Mesodermal cell (in vitro differentiated cells): ENCODE results near the gene GJA10.
A peak's percentile ranks its signal among the peaks of the same experiment; 100 is the strongest.
"Not testable (repeated sequence)": the region's sequence is repeated elsewhere in the genome, so short reads cannot be mapped to it uniquely, and the experiment has no call there.

Experiments
- H3K27ac ChIP-seq: 2 replicates; pipeline ENCODE4 v1.7.0; 2013; ENCODE audit warnings: mild to moderate bottlenecking, low read depth, low read length, moderate library complexity; ENCODE audit not compliant: severe bottlenecking
- H3K36me3 ChIP-seq: 2 replicates; pipeline ENCODE4 v1.7.1; 2013; ENCODE audit warnings: mild to moderate bottlenecking, low read length, moderate library complexity; ENCODE audit not compliant: control insufficient read depth, insufficient read depth
- H3K4me1 ChIP-seq: one replicate; pipeline ENCODE4 v1.7.1; 2013; ENCODE audit warnings: mild to moderate bottlenecking, low read length; ENCODE audit not compliant: insufficient read depth, control insufficient read depth, poor library complexity, severe bottlenecking
- H3K4me3 ChIP-seq: 2 replicates; pipeline ENCODE4 v1.7.0; 2013; ENCODE audit warnings: low read length, control low read depth, mild to moderate bottlenecking; ENCODE audit not compliant: insufficient read depth, poor library complexity, severe bottlenecking; ENCODE audit errors: extremely low read depth
- H3K9me3 ChIP-seq: 2 replicates; pipeline ENCODE4 v1.7.1; 2013; ENCODE audit warnings: mild to moderate bottlenecking, low read length, moderate library complexity; ENCODE audit not compliant: control insufficient read depth
- WGBS, 2 experiments: methylation state at CpG; one replicate each; pipeline ENCODE4 v1.1.5; 2013; ENCODE audit warnings: missing lambda C conversion rate in 2 of 2; ENCODE audit not compliant: insufficient coverage in 2 of 2; 5-methylcytosine and 5-hydroxymethylcytosine counted together

GJA10 gene

GRCh38 chr6:89887452-89888137, 6.7 kb upstream of the GJA10 start:
- Histone ChIP-seq H3K4me3 (no peak overlapping the region), H3K27ac (no peak overlapping the region), H3K36me3 (no peaks in the 10 kb centered on the region), H3K9me3 (no peaks in the 10 kb centered on the region), H3K4me1 (no peaks in the 10 kb centered on the region)
- 87 to 91% methylated on average over 25 to 40 of the region's 43 CpGs for WGBS, 2 experiments

GRCh38 chr6:89888138-89888514, 6.1 kb upstream of the GJA10 start:
- H3K27ac ChIP-seq = no peak overlapping the region
- WGBS, 2 experiments = 86 to 100% methylated on average over 1 to 2 of the region's 7 CpGs
- H3K36me3 ChIP-seq = no peaks in the 10 kb centered on the region
- H3K9me3 ChIP-seq = no peaks in the 10 kb centered on the region
- H3K4me1 ChIP-seq = no peaks in the 10 kb centered on the region
- no peak overlapping the region for H3K4me3 ChIP-seq

GRCh38 chr6:89888871-89889270, 5.4 kb upstream of the GJA10 start:
- WGBS, 2 experiments = 86 to 100% methylated on average over 2 of the region's 3 CpGs
- H3K4me3 ChIP-seq = no peak overlapping the region
- H3K36me3 ChIP-seq = no peaks in the 10 kb centered on the region
- H3K27ac ChIP-seq = no peak overlapping the region
- H3K9me3 ChIP-seq = no peaks in the 10 kb centered on the region
- H3K4me1 ChIP-seq = no peaks in the 10 kb centered on the region

- not testable (repeated sequence) for H3K9me3 ChIP-seq, H3K4me3 ChIP-seq, H3K4me1 ChIP-seq, H3K27ac ChIP-seq, H3K36me3 ChIP-seq
- WGBS, 2 experiments = 0% methylated on average over 1 of the region's 11 CpGs
Measured at GRCh38 chr6:89890845-89891528, 3.3 kb upstream of the GJA10 start.

GRCh38 chr6:89892577-89892976, 1.7 kb upstream of the GJA10 start:
- not testable (repeated sequence) for H3K27ac ChIP-seq, H3K36me3 ChIP-seq, H3K9me3 ChIP-seq, H3K4me1 ChIP-seq, H3K4me3 ChIP-seq
- WGBS, 2 experiments = 88 to 95% methylated on average over 6 to 7 of the region's 8 CpGs

GRCh38 chr6:89895276-89895874, 1.1 kb downstream of the GJA10 start:
- Histone ChIP-seq H3K9me3 (no peaks in the 10 kb centered on the region), H3K4me3 (no peak overlapping the region), H3K4me1 (no peaks in the 10 kb centered on the region), H3K36me3 (no peaks in the 10 kb centered on the region), H3K27ac (no peak overlapping the region)
- 62 to 79% methylated on average over 6 to 8 of the region's 8 CpGs for WGBS, 2 experiments

- not testable (repeated sequence) for H3K36me3 ChIP-seq, H3K4me3 ChIP-seq, H3K4me1 ChIP-seq, H3K9me3 ChIP-seq
- peak overlapping the region; percentile 3 for H3K27ac ChIP-seq
- 50 to 66% methylated on average over 1 to 2 of the region's 10 CpGs for WGBS, 2 experiments
Measured at GRCh38 chr6:89910001-89910901, 16.0 kb downstream of the GJA10 start.

GRCh38 chr6:89910902-89911240, 16.6 kb downstream of the GJA10 start:
- no peaks in the 10 kb centered on the region for H3K36me3 ChIP-seq
- H3K27ac ChIP-seq = no peak overlapping the region
- H3K4me3 ChIP-seq = no peak overlapping the region
- H3K9me3 ChIP-seq = peaks cover 1% of the 10 kb centered on the region
- WGBS, 2 experiments = 60 to 71% methylated on average over 1 of the region's 1 CpG
- no peaks in the 10 kb centered on the region for H3K4me1 ChIP-seq

GRCh38 chr6:89916136-89916920, 22.1 kb downstream of the GJA10 start:
- Histone ChIP-seq H3K4me3 (no peak overlapping the region), H3K27ac (no peak overlapping the region), H3K9me3 (peaks cover 10% of the 10 kb centered on the region), H3K36me3 (no peaks in the 10 kb centered on the region), H3K4me1 (no peaks in the 10 kb centered on the region)
- WGBS, 2 experiments = no CpG with 5 or more reads among the region's 3 CpGs

- Histone ChIP-seq H3K36me3 (no peaks in the 10 kb centered on the region), H3K4me3 (no peak overlapping the region), H3K4me1 (no peaks in the 10 kb centered on the region), H3K9me3 (peaks cover 10% of the 10 kb centered on the region), H3K27ac (no peak overlapping the region)
- WGBS, 2 experiments = 89 to 92% methylated on average over 4 of the region's 4 CpGs
Measured at GRCh38 chr6:89917216-89917615, 22.9 kb downstream of the GJA10 start.
